ENCODE measurements around the gene FAHD1.

FAHD1 gene

DNA sequence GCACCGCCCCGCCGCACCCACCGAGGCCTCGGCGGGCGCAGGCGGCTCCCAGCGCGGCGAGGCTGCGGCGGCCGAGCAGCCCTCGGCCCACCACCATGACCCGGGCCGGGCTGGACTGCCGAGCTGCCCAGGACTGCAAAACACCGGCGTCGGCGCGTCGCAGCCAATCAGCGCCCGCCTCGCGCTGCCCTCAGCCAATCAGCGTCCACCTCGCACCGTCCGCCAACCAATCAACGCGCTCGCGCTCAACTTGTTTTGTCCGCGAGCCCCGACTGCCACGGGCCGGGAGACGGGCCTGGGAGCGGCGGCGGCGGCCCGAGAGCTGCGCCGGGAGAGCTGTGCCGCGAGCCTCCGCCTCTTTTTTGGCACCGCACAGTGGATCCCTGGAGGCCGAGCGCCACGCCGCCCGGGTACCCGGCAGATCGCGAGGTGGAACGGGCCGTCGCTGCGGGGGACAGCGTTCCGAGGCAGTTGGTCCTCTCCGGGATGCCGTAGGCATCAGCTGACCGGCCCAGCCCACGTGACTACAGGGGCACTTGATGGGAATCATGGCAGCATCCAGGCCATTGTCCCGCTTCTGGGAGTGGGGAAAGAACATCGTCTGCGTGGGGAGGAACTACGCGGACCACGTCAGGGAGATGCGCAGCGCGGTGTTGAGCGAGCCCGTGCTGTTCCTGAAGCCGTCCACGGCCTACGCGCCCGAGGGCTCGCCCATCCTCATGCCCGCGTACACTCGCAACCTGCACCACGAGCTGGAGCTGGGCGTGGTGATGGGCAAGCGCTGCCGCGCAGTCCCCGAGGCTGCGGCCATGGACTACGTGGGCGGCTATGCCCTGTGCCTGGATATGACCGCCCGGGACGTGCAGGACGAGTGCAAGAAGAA, at the start of gene FAHD1, which contains the start of gene HAGH:
Gene FAHD1 (plus strand): TSS at position 516 of the 883 bp plus-strand sequence. CDS start 33 bp downstream, at position 549.
Gene HAGH (minus strand): TSS at position 135 of the 883 bp plus-strand sequence. CDS start 38 bp downstream, at position 97.
- Histone ChIP-seq H3K9me3 (ENCODE audit: control insufficient read depth, insufficient read depth, low read depth, low read length) (no peaks in the 10 kb centered on the region), H3K4me1 (ENCODE audit: control insufficient read depth, insufficient read depth, low read length) (no peaks in the 10 kb centered on the region), H3K36me3 (ENCODE audit: control insufficient read depth in 2 of 2, insufficient read depth in 1 of 2, low read length in 2 of 2) (peaks cover 0 to 26% of the 10 kb centered on the region in 2 experiments; a peak in 2 of 3 replicates), H3K27ac (ENCODE audit: extremely low read depth, low read depth, low read length) (peak within 1 kb of the TSS; percentile 78; the same call in 1 of the 2 replicates), H3K4me3 (ENCODE audit: low read depth, low read length) (peak within 1 kb of the TSS; percentile 97)
- ChIA-PET CTCF (interaction anchor here (0.5 to 1.0 kb wide), 4 partner anchors 12 to 1618 kb away, joined by 3 to 7 read pairs (median 3); no protein-coding TSS in a partner anchor), POLR2A (interaction anchor here (0.8 to 1.9 kb wide), 8 partner anchors 13 to 328 kb away, joined by 3 to 12 read pairs (median 4); partner anchors contain the start of genes NUBP2, RPS2, SPSB3 and TBL3)
- TF ChIP-seq BCL11B (tag by site-specific recombination; IDR thresholded peaks at IDR 0.05; ENCODE audit: low read depth) (0 out of 2 replicates have a peak, but pooled peaks have one; percentile 74), ZNF311 (tag by site-specific recombination; IDR thresholded peaks at IDR 0.05; ENCODE audit: borderline replicate concordance) (no peak), SP3 (tag by site-specific recombination; IDR thresholded peaks at IDR 0.05) (peak; percentile 79), ZNF791 (tag by site-specific recombination; IDR thresholded peaks at IDR 0.05) (no peak), ZNF843 (tag by site-specific recombination; IDR thresholded peaks at IDR 0.05) (peak; percentile 88), ZNF239 (tag by site-specific recombination; IDR thresholded peaks at IDR 0.05) (peak; percentile 83), ZNF138 (tag by site-specific recombination; IDR thresholded peaks at IDR 0.05; ENCODE audit: borderline replicate concordance) (no peak), YY2 (tag by site-specific recombination; IDR thresholded peaks at IDR 0.05) (peak; percentile 100), ZNF48 (tag by site-specific recombination; IDR thresholded peaks at IDR 0.05) (no peak), ZNF785 (tag by site-specific recombination; IDR thresholded peaks at IDR 0.05) (peak; percentile 90; the same call in 1 of the 2 replicates), ZNF501 (tag by site-specific recombination; IDR thresholded peaks at IDR 0.05) (peak; percentile 93), ZNF354C (tag by site-specific recombination; IDR thresholded peaks at IDR 0.05; ENCODE audit: borderline replicate concordance, low read depth) (0 out of 2 replicates have a peak, but pooled peaks have one; percentile 38), ZNF146 (tag by site-specific recombination; IDR thresholded peaks at IDR 0.05) (peak; percentile 87), ZNF155 (tag by site-specific recombination; IDR thresholded peaks at IDR 0.05) (no peak), ZFP41 (tag by site-specific recombination; IDR thresholded peaks at IDR 0.05; ENCODE audit: borderline replicate concordance) (no peak), ZBTB20 (tag by site-specific recombination; IDR thresholded peaks at IDR 0.05) (peak; percentile 96), GLI2 (tag by site-specific recombination; IDR thresholded peaks at IDR 0.05; ENCODE audit: borderline replicate concordance, low read depth) (no peak), YY1 (tag by site-specific recombination; IDR thresholded peaks at IDR 0.05) (peak; percentile 99), BCL11A (tag by site-specific recombination; IDR thresholded peaks at IDR 0.05; ENCODE audit: low read depth) (no peak), ZNF221 (tag by site-specific recombination; IDR thresholded peaks at IDR 0.05; ENCODE audit: borderline replicate concordance) (peak; percentile 7; the same call in 1 of the 2 replicates), ZNF366 (tag by site-specific recombination; conservative IDR thresholded peaks at IDR 0.05) (no peak), ZNF121 (tag by site-specific recombination; IDR thresholded peaks at IDR 0.05) (peak; percentile 72; the same call in 1 of the 2 replicates), ZNF561 (tag by site-specific recombination; IDR thresholded peaks at IDR 0.05; ENCODE audit: borderline replicate concordance) (peak; percentile 98), ZNF416 (tag by site-specific recombination; IDR thresholded peaks at IDR 0.05) (no peak), ZSCAN30 (tag by site-specific recombination; IDR thresholded peaks at IDR 0.05) (peak; percentile 69)
- TF ChIP-seq, protein P1, sequence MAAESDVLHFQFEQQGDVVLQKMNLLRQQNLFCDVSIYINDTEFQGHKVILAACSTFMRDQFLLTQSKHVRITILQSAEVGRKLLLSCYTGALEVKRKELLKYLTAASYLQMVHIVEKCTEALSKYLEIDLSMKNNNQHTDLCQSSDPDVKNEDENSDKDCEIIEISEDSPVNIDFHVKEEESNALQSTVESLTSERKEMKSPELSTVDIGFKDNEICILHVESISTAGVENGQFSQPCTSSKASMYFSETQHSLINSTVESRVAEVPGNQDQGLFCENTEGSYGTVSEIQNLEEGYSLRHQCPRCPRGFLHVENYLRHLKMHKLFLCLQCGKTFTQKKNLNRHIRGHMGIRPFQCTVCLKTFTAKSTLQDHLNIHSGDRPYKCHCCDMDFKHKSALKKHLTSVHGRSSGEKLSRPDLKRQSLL (tag by site-specific recombination; IDR thresholded peaks at IDR 0.05), result peak; percentile 50; the same call in 1 of the 2 replicates
- TF ChIP-seq, protein P2, sequence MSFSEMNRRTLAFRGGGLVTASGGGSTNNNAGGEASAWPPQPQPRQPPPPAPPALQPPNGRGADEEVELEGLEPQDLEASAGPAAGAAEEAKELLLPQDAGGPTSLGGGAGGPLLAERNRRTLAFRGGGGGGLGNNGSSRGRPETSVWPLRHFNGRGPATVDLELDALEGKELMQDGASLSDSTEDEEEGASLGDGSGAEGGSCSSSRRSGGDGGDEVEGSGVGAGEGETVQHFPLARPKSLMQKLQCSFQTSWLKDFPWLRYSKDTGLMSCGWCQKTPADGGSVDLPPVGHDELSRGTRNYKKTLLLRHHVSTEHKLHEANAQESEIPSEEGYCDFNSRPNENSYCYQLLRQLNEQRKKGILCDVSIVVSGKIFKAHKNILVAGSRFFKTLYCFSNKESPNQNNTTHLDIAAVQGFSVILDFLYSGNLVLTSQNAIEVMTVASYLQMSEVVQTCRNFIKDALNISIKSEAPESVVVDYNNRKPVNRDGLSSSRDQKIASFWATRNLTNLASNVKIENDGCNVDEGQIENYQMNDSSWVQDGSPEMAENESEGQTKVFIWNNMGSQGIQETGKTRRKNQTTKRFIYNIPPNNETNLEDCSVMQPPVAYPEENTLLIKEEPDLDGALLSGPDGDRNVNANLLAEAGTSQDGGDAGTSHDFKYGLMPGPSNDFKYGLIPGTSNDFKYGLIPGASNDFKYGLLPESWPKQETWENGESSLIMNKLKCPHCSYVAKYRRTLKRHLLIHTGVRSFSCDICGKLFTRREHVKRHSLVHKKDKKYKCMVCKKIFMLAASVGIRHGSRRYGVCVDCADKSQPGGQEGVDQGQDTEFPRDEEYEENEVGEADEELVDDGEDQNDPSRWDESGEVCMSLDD (tag by site-specific recombination; IDR thresholded peaks at IDR 0.05), result peak; percentile 77
- TF ChIP-seq, protein P3, sequence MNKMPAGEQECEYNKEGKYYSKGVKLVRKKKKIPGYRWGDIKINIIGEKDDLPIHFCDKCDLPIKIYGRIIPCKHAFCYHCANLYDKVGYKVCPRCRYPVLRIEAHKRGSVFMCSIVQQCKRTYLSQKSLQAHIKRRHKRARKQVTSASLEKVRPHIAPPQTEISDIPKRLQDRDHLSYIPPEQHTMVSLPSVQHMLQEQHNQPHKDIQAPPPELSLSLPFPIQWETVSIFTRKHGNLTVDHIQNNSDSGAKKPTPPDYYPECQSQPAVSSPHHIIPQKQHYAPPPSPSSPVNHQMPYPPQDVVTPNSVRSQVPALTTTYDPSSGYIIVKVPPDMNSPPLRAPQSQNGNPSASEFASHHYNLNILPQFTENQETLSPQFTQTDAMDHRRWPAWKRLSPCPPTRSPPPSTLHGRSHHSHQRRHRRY (tag by site-specific recombination; IDR thresholded peaks at IDR 0.05), result peak; percentile 78; the same call in 1 of the 2 replicates
- TF ChIP-seq, protein P4, sequence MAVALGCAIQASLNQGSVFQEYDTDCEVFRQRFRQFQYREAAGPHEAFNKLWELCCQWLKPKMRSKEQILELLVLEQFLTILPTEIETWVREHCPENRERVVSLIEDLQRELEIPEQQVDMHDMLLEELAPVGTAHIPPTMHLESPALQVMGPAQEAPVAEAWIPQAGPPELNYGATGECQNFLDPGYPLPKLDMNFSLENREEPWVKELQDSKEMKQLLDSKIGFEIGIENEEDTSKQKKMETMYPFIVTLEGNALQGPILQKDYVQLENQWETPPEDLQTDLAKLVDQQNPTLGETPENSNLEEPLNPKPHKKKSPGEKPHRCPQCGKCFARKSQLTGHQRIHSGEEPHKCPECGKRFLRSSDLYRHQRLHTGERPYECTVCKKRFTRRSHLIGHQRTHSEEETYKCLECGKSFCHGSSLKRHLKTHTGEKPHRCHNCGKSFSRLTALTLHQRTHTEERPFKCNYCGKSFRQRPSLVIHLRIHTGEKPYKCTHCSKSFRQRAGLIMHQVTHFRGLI (tag by site-specific recombination; IDR thresholded peaks at IDR 0.05), result no peak
